Heart right ventricle (tissue), 16 donors: Measurements from ENCODE around the gene ST8SIA1. TPM values are rescaled to one million over a fixed set of nuclear protein-coding genes. Genes with fewer than 3 reads are reported as not detected.

Experiments
- ATAC-seq, 8 donors: fragments of 200-7000 bp; cut with Tn5 transposase; one replicate each; pipeline ENCODE4 v1.9.1; 2020; ENCODE audit warnings: mild to moderate bottlenecking in 8 of 8, moderate library complexity in 8 of 8, moderate number of reproducible peaks in 1 of 8
- DNase-seq, 2 donors: peaks; one replicate each; pipeline ENCODE4 v3.0.0-alpha.2; 2020
- H3K27ac ChIP-seq, 10 donors: fragments of 200-600 bp; sonication (generic) in 2 of 10; one replicate each; pipeline versions ENCODE4 v1.5.0 to v1.8.0; 2020 to 2022; ENCODE audit warnings: mild to moderate bottlenecking in 3 of 10
- H3K27me3 ChIP-seq, 7 donors: fragments of 200-600 bp; one replicate each; pipeline ENCODE4 v1.8.0; 2021 to 2022; ENCODE audit warnings: mild to moderate bottlenecking in 2 of 7
- H3K36me3 ChIP-seq, 9 donors: fragments of 200-600 bp; sonication (generic) in 1 of 9; one replicate each; pipeline versions ENCODE4 v1.5.0 to v1.8.0; 2020 to 2022; ENCODE audit warnings: mild to moderate bottlenecking in 2 of 9
- H3K4me1 ChIP-seq, 9 donors: fragments of 200-600 bp; sonication (generic) in 1 of 9; one replicate each; pipeline versions ENCODE4 v1.5.0 to v1.8.0; 2020 to 2022; ENCODE audit warnings: mild to moderate bottlenecking in 4 of 9
- H3K4me3 ChIP-seq, 10 donors: fragments of 200-600 bp; sonication (generic) in 2 of 10; one replicate each; pipeline versions ENCODE4 v1.5.0 to v1.8.0; 2020 to 2022; ENCODE audit warnings: mild to moderate bottlenecking in 7 of 10, moderate library complexity in 2 of 10
- H3K9me3 ChIP-seq, 11 donors: fragments of 200-600 bp in 10 of 11; sonication (generic) in 2 of 11; one replicate each; pipeline versions ENCODE4 v1.5.0 to v1.8.0; 2013 to 2022; ENCODE audit warnings: mild to moderate bottlenecking in 2 of 11, control low read depth in 1 of 11, moderate library complexity in 1 of 11
- WGBS, 2 donors: extraction: QIAGEN DNeasy Blood & Tissue Kit; methylation state at CpG; one replicate each; pipeline ENCODE4 v1.1.7; 2013; ENCODE audit warnings: inconsistent platforms in 1 of 2; 5-methylcytosine and 5-hydroxymethylcytosine counted together
- intact Hi-C, 10 donors: fragments of 100-400 bp; cut with DNase I; formaldehyde crosslinking; loops; one replicate each; pipeline versions ENCODE4 v1.11.1 to v1.14.2; 2022
- polyA plus RNA-seq, 2 donors: library from polyadenylated mRNA; stranded (reverse); fragments of 200-250 nt; gene quantifications; one replicate each; pipeline ENCODE4 v1.2.3, GENCODE V29; 2013
- total RNA-seq, 10 donors: library from RNA; stranded (reverse); fragmentation: NEBNext Ultra II Directional in 3 of 10; extraction: Animal tissue kit (Norgen Biotek cat#: 25700) in 3 of 10; gene quantifications; one replicate each; pipeline versions ENCODE4 v1.2.1 to v1.2.4, GENCODE V29; 2021 to 2023
- TF ChIP-seq, protein P1 (sequence below), 9 donors: fragments of 200-600 bp; sonication (generic) in 2 of 9; IDR thresholded peaks; one replicate each; pipeline versions ENCODE4 v1.5.0 to v1.8.0; 2021 to 2022; ENCODE audit warnings: antibody characterized with exemption in 9 of 9, mild to moderate bottlenecking in 5 of 9, moderate library complexity in 1 of 9
- donor health status: Arrhythmogenic right ventricular cardiomyopathy.
- donor health status: ischemic (EF 13 %, LVEDD 7.1; RV severe dilation, severe dysfunction).
- donor health status: healthy with polysubstance abuse.
- donor health status: DM: no; HTN: yes; CAD: no.
- donor health status: DM: no; HTN: no; CAD: no.
- donor health status: ischemic (EF 25% LVEDD 6.9; RV normal size, moderate dysfunction).
- donor health status: ischemic (EF 25% LVEDD 5.7; RV mildly dilated, moderate dysfunction).
- donor health status: healthy.
- donor health status: DM: yes; HTN: yes; CAD: no.
- donor health status: Ischemic cardiomyopathy.
- donor health status: ischemic (EF 35%, LVEDD 5.7; RV mildly dilated, moderate dysfunction).
- donor health status: nonischemic (EF 11% LVEDD 7.7; RV severe dilation, severe dysfunction).
- donor health status: DM: yes; HTN: yes; CAD: no.
- donor health status: PGD.
- donor health status: ischemic (EF 29% LVEDD 5.4; RV normal size, mild dysfunction).
- donor health status: nonischemic (EF 23%, LVEDD 6.1; RV moderate dilation, normal function).

ST8SIA1 gene
- total and polyA plus RNA-seq, 12 donors = 0.93 to 4.9 (median 1.9) TPM

DNA sequence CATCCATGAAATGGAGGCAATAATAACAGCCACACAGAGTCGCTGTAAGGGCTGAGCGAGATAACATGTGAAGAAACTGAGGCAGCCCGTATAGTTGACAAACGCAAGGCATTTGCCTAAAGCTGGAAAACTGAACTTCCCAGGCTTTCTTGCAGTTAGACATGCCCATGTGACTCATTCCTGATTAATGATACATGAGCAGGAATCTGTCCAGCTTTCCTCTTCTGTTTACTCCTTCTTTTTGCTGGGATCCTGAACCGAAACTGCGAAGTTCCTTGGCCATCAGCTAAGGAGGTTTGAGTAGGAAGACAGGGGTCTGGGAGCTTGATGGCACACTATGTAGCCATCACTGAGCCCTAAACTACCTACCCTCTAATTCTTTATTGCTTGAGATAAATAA is 52.2 kb downstream of the ST8SIA1 start:
- no peaks in the 10 kb centered on the region for H3K9me3 ChIP-seq
- TF ChIP-seq, protein P1, sequence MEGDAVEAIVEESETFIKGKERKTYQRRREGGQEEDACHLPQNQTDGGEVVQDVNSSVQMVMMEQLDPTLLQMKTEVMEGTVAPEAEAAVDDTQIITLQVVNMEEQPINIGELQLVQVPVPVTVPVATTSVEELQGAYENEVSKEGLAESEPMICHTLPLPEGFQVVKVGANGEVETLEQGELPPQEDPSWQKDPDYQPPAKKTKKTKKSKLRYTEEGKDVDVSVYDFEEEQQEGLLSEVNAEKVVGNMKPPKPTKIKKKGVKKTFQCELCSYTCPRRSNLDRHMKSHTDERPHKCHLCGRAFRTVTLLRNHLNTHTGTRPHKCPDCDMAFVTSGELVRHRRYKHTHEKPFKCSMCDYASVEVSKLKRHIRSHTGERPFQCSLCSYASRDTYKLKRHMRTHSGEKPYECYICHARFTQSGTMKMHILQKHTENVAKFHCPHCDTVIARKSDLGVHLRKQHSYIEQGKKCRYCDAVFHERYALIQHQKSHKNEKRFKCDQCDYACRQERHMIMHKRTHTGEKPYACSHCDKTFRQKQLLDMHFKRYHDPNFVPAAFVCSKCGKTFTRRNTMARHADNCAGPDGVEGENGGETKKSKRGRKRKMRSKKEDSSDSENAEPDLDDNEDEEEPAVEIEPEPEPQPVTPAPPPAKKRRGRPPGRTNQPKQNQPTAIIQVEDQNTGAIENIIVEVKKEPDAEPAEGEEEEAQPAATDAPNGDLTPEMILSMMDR (IDR thresholded peaks at IDR 0.05) = no peak
- H3K27ac ChIP-seq = peak overlapping the region; percentile 5 to 82 (median 58)
- DNase-seq (no peak), ATAC-seq (peak in 7 of 8 donors; percentile 39 to 75 (median 61))
- intact Hi-C loops = no loop called here
- no peaks in the 10 kb centered on the region for H3K27me3 ChIP-seq
- H3K4me1 ChIP-seq = peaks cover 0 to 8% (median 3%) of the 10 kb centered on the region in 9 donors
- WGBS, 2 donors = 74 to 83% methylated on average over 6 of the region's 6 CpGs
- H3K36me3 ChIP-seq = no peaks in the 10 kb centered on the region
- peak overlapping the region in 1 of 10 donors; percentile 21 for H3K4me3 ChIP-seq

DNA sequence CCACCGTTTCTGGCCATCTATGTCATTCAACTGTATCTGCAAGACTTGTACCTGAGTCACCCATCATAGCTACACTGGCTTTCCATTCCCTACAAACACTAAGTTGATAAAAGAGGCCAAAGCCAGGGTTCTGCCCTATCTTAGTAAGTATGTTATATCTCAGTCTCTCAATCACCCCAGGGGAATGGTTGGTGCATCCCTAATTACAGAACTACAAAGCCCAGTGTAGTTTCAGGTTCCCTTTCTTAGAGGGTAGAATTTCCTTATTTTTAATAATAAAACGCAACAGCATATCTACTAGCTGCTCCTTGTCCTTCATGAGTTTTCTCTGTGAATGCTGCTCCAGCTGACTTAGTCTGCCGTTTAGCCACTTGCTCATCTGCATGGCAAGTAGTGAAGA is 57.6 kb downstream of the ST8SIA1 start:
- ATAC-seq = no peak
- no peaks in the 10 kb centered on the region for H3K27me3 ChIP-seq
- intact Hi-C loops = no loop called here
- H3K4me3 ChIP-seq = no peak overlapping the region
- WGBS, 2 donors = 73 to 81% methylated on average over 3 of the region's 3 CpGs
- H3K27ac ChIP-seq = peak overlapping the region in 2 of 10 donors; percentile 60 to 81
- H3K9me3 ChIP-seq = no peaks in the 10 kb centered on the region
- peaks cover 0 to 20% (median 4%) of the 10 kb centered on the region in 9 donors for H3K4me1 ChIP-seq
- TF ChIP-seq, protein P1 (IDR thresholded peaks at IDR 0.05) = no peak
- no peak for DNase-seq
- H3K36me3 ChIP-seq = no peaks in the 10 kb centered on the region

DNA sequence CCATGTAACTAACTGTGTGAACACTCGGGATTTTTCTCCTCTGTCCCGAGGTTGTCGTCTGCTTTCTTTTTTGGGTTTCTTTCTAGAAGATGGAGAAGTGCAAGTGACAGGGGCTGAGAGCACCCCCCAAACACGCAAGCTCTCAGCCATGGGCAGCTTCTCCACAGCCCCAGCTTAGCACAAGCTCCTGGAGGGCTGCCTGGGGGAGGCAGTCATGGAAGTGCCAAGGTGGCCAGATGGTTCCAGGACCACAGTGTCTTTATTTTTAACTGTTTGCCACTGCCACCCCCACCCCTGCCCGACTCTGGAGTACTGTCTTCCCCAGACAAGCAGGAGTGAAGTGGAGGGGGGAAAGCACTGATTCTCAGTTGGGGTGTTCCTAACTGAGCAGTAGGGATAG is 58.2 kb downstream of the ST8SIA1 start:
- DNase-seq (no peak), ATAC-seq (peak in 3 of 8 donors; percentile 15 to 17 (median 17))
- Histone ChIP-seq H3K4me1 (peaks cover 0 to 25% (median 4%) of the 10 kb centered on the region in 9 donors), H3K27ac (peak overlapping the region; percentile 36 to 81 (median 60)), H3K9me3 (no peaks in the 10 kb centered on the region), H3K36me3 (no peaks in the 10 kb centered on the region), H3K27me3 (no peaks in the 10 kb centered on the region), H3K4me3 (no peak overlapping the region)
- TF ChIP-seq, protein P1 (IDR thresholded peaks at IDR 0.05) = no peak
- intact Hi-C loops = no loop called here
- 73 to 75% methylated on average over 5 of the region's 5 CpGs for WGBS, 2 donors

DNA sequence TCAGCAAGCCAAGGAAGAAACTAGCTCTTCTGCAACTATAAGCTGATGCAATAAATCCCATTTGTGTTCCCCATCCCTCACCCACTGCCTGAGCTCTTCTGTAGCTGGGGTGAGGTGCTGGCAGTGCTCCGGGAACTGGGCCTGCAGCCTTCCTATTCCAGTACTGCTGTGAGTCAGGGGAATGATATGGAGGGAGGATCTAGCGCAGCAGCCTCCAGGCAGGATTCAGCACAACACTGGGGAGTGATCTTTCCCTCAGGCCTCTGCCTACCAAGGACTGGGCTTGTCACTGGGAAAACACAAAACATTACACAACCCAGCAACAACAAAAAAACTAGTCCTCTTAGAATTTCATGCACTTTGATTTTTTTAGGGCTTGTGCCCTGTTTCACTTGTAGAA is 58.7 kb downstream of the ST8SIA1 start:
- H3K27me3 ChIP-seq = no peaks in the 10 kb centered on the region
- WGBS, 2 donors = 58 to 74% methylated on average over 2 of the region's 2 CpGs
- DNase-seq (peak; percentile 71 to 75), ATAC-seq (peak; percentile 91 to 99 (median 96))
- intact Hi-C loops = no loop called here
- peaks cover 0 to 25% (median 4%) of the 10 kb centered on the region in 9 donors for H3K4me1 ChIP-seq
- no peaks in the 10 kb centered on the region for H3K36me3 ChIP-seq
- TF ChIP-seq, protein P1 (IDR thresholded peaks at IDR 0.05) = no peak
- no peaks in the 10 kb centered on the region for H3K9me3 ChIP-seq
- H3K27ac ChIP-seq = peak overlapping the region in 9 of 10 donors; percentile 48 to 81 (median 61)
- no peak overlapping the region for H3K4me3 ChIP-seq
